SK-N-SH (cell line): ENCODE data around the gene TMEM164. TPM values are rescaled to one million over a fixed set of nuclear protein-coding genes. Genes with fewer than 3 reads are reported as not detected.

Experiments used
- CTCF ChIA-PET: fragments of 300-600, 350-600 bp; formaldehyde crosslinking; extraction: SDS; loops from one replicate; lab custom pipeline; 2021; lab: Yijun Ruan, JAX
- POLR2A ChIA-PET: fragments of 350-600 bp; sonication (Branson Sonifier 250); formaldehyde crosslinking; extraction: SDS; loops from one replicate; lab custom pipeline; 2020; ENCODE audit warnings: antibody characterized with exemption, inconsistent platforms; lab: Yijun Ruan, JAX
- DNase-seq: peaks from one replicate; pipeline ENCODE4 v3.0.0; 2012
- H2AFZ ChIP-seq: fragments of 200-600 bp; sonication (generic); 2 replicates; pipeline ENCODE4 v1.8.1; 2016; ENCODE audit warnings: antibody characterized with exemption, mild to moderate bottlenecking, low read depth
- H3F3A ChIP-seq: fragments of 200-600 bp; sonication (generic); replicated peaks from 2 replicates; pipeline ENCODE3; 2016; ENCODE audit warnings: antibody characterized with exemption, mild to moderate bottlenecking; ENCODE audit not compliant: insufficient read depth
- H3K27ac ChIP-seq, 2 experiments: fragments of 200-500 bp in 1 of 2; fragments of 200-600 bp in 1 of 2; sonication (Bioruptor generic) in 1 of 2; sonication (generic), shearing (Covaris generic) in 1 of 2; 2 replicates each; pipeline versions ENCODE4 v1.5.1 to v1.6.1; 2014 to 2016; ENCODE audit warnings: low read depth in 2 of 2, inconsistent platforms in 1 of 2, low read length in 1 of 2, mild to moderate bottlenecking in 1 of 2, mixed read lengths in 1 of 2
- H3K27me3 ChIP-seq: fragments of 200-600 bp; sonication (generic), shearing (Covaris generic); 2 replicates; pipeline ENCODE4 v1.6.1; 2016; ENCODE audit warnings: mixed run types; ENCODE audit not compliant: insufficient read depth
- H3K36me3 ChIP-seq, 2 experiments: fragments of 200-500 bp in 1 of 2; fragments of 200-600 bp in 1 of 2; sonication (Bioruptor generic) in 1 of 2; sonication (generic) in 1 of 2; replicated peaks in 1 of 2; 2 replicates each; pipeline versions ENCODE3 to v1.5.1; 2014 to 2016; ENCODE audit warnings: low read length in 1 of 2, mild to moderate bottlenecking in 1 of 2; ENCODE audit not compliant: insufficient read depth in 2 of 2, control insufficient read depth in 1 of 2
- H3K4me1 ChIP-seq, 2 experiments: fragments of 200-500 bp in 1 of 2; fragments of 200-600 bp in 1 of 2; sonication (Bioruptor generic) in 1 of 2; sonication (generic), shearing (Covaris generic) in 1 of 2; 2 replicates each; pipeline versions ENCODE4 v1.5.1 to v1.6.1; 2014 to 2016; ENCODE audit warnings: low read depth in 1 of 2, low read length in 1 of 2, mixed run types in 1 of 2; ENCODE audit not compliant: insufficient read depth in 2 of 2, control insufficient read depth in 1 of 2
- H3K4me2 ChIP-seq: fragments of 200-600 bp; sonication (generic), shearing (Covaris generic); 2 replicates; pipeline ENCODE4 v1.6.1; 2017; ENCODE audit warnings: mixed run types
- H3K4me3 ChIP-seq, 2 experiments: fragments of 200-500 bp in 1 of 2; fragments of 200-600 bp in 1 of 2; sonication (Bioruptor generic) in 1 of 2; sonication (generic), shearing (Covaris generic) in 1 of 2; 2 replicates each; pipeline versions ENCODE4 v1.5.1 to v1.8.1; 2014 to 2016; ENCODE audit warnings: low read depth in 2 of 2, inconsistent platforms in 1 of 2, low read length in 1 of 2, mild to moderate bottlenecking in 1 of 2, mixed read lengths in 1 of 2, moderate library complexity in 1 of 2
- H3K79me2 ChIP-seq: fragments of 200-600 bp; sonication (generic); 2 replicates; pipeline ENCODE4 v1.8.1; 2017; ENCODE audit warnings: mild to moderate bottlenecking; ENCODE audit not compliant: insufficient read depth
- H3K9ac ChIP-seq: fragments of 200-600 bp; sonication (generic); 2 replicates; pipeline ENCODE4 v1.6.1; 2017; ENCODE audit warnings: mixed run types
- H3K9me2 ChIP-seq: fragments of 200-600 bp; sonication (generic); 2 replicates; pipeline ENCODE4 v1.6.1; 2017; ENCODE audit warnings: mixed run types
- H3K9me3 ChIP-seq: fragments of 200-600 bp; sonication (generic); 2 replicates; pipeline ENCODE4 v1.6.1; 2017; ENCODE audit warnings: mixed run types, mild to moderate bottlenecking, moderate library complexity
- H4K20me1 ChIP-seq: fragments of 200-600 bp; sonication (generic); 2 replicates; pipeline ENCODE4 v1.6.1; 2017; ENCODE audit warnings: mild to moderate bottlenecking, mixed run types; ENCODE audit not compliant: insufficient read depth
- CHD2 ChIP-seq: fragments of 150-350 bp; IDR thresholded peaks from 2 replicates; pipeline ENCODE4 v1.6.1; 2018; ENCODE audit warnings: low read length; ENCODE audit not compliant: partially characterized antibody
- ELF1 ChIP-seq: IDR thresholded peaks from 2 replicates; pipeline ENCODE4 v1.4.0; 2012
- EP300 ChIP-seq, 2 experiments: IDR thresholded peaks; 2 replicates each; pipeline versions ENCODE4 v1.4.0 to v1.6.1; 2012; ENCODE audit warnings: borderline replicate concordance in 1 of 2, low read depth in 1 of 2, low read length in 1 of 2
- EZH2phosphoT487 ChIP-seq: fragments of 200-600 bp; sonication (generic); IDR thresholded peaks from 2 replicates; pipeline ENCODE4 v1.6.1; 2017; ENCODE audit warnings: low read depth, mixed run types, mild to moderate bottlenecking, antibody characterized with exemption, moderate library complexity, borderline replicate concordance
- FOXM1 ChIP-seq: IDR thresholded peaks from 2 replicates; pipeline ENCODE4 v1.4.0; 2012; ENCODE audit warnings: low read depth, mild to moderate bottlenecking
- GABPA ChIP-seq: IDR thresholded peaks from 2 replicates; pipeline ENCODE4 v1.4.0; 2012; ENCODE audit warnings: low read depth, mild to moderate bottlenecking
- JUND ChIP-seq: IDR thresholded peaks from 2 replicates; pipeline ENCODE4 v1.4.0; 2012
- MAX ChIP-seq: IDR thresholded peaks from 2 replicates; pipeline ENCODE4 v1.4.0; 2012; ENCODE audit warnings: low read depth
- NRF1 ChIP-seq: IDR thresholded peaks from 2 replicates; pipeline ENCODE4 v1.6.1; 2012; ENCODE audit warnings: low read depth, mild to moderate bottlenecking, low read length
- POLR2AphosphoS5 ChIP-seq: IDR thresholded peaks from 2 replicates; pipeline ENCODE4 v1.6.1; 2012; ENCODE audit warnings: low read depth, low read length
- RCOR1 ChIP-seq: fragments of 150-350 bp; IDR thresholded peaks from 2 replicates; pipeline ENCODE4 v1.6.1; 2017; ENCODE audit warnings: antibody characterized with exemption, low read length
- RXRA ChIP-seq: IDR thresholded peaks from 2 replicates; pipeline ENCODE4 v1.4.0; 2012; ENCODE audit warnings: low read depth, mild to moderate bottlenecking, borderline replicate concordance
- USF2 ChIP-seq: fragments of 150-350 bp; IDR thresholded peaks from 2 replicates; pipeline ENCODE4 v1.6.1; 2017; ENCODE audit warnings: antibody characterized with exemption, low read length, low read depth, borderline replicate concordance
- WGBS: methylation state at CpG from one replicate; pipeline ENCODE4 v1.1.6; 2017; ENCODE audit warnings: low lambda C conversion rate; 5-methylcytosine and 5-hydroxymethylcytosine counted together
- polyA plus RNA-seq, 3 experiments: library from polyadenylated mRNA; depleted of rRNA; stranded (reverse); fragments of >200 nt; gene quantifications; 2 replicates each; pipeline ENCODE4 v1.2.3, GENCODE V29; 2012

The TMEM164 gene
- polyA plus RNA-seq, 1 of the 3 experiments (the other 2 are of a cell fraction) = 11.9 TPM

- no peak for TF ChIP-seq RXRA
- no peak for TF ChIP-seq JUND
These were observed 154.5 kb downstream of the TMEM164 start (continued) for GRCh38 chrX:110157444-110157843.

GRCh38 chrX:110159235-110159634 is 156.3 kb downstream of the TMEM164 start:
- Histone ChIP-seq H2AFZ (no peak overlapping the region), H3K9me3 (no peaks in the 10 kb centered on the region), H3K4me1 (no peaks in the 10 kb centered on the region), H4K20me1 (no peaks in the 10 kb centered on the region), H3K4me3 (no peak overlapping the region), H3K9me2 (no peaks in the 10 kb centered on the region), H3K4me2 (no peak overlapping the region), H3K79me2 (no peaks in the 10 kb centered on the region), H3K27me3 (no peaks in the 10 kb centered on the region), H3K36me3 (no peaks in the 10 kb centered on the region), H3K27ac (no peak overlapping the region), H3F3A (no peaks in the 10 kb centered on the region), H3K9ac (no peak overlapping the region)
- ChIA-PET POLR2A (no interaction called here), CTCF (interaction anchor here (0.6 to 19.4 kb wide), 7 partner anchors 10 to 972 kb away, joined by 3 to 315 read pairs (median 4); no protein-coding TSS in a partner anchor)
- no peak for DNase-seq
- 53% methylated on average over 7 of the region's 7 CpGs for WGBS
- TF ChIP-seq FOXM1 = no peak

GRCh38 chrX:110159865-110160264 is 157.0 kb downstream of the TMEM164 start:
- POLR2A ChIA-PET = no interaction called here
- DNase-seq = no peak
- Histone ChIP-seq H4K20me1 (no peaks in the 10 kb centered on the region), H3K79me2 (no peaks in the 10 kb centered on the region), H3K36me3 (no peaks in the 10 kb centered on the region), H3F3A (no peaks in the 10 kb centered on the region), H3K9me3 (no peaks in the 10 kb centered on the region), H3K4me2 (no peak overlapping the region), H3K27ac (no peak overlapping the region), H3K9ac (no peak overlapping the region), H3K4me3 (no peak overlapping the region), H2AFZ (no peak overlapping the region), H3K9me2 (no peaks in the 10 kb centered on the region), H3K4me1 (no peaks in the 10 kb centered on the region), H3K27me3 (no peaks in the 10 kb centered on the region)
- WGBS = 23% methylated on average over 2 of the region's 2 CpGs
- TF ChIP-seq MAX (no peak), RXRA (no peak), EZH2phosphoT487 (no peak), USF2 (no peak), POLR2AphosphoS5 (no peak), FOXM1 (no peak), ELF1 (no peak), RCOR1 (no peak), CHD2 (no peak), EP300 (IDR thresholded peaks at IDR 0.05; ENCODE audit: borderline replicate concordance in 1 of 2, low read depth in 1 of 2, low read length in 1 of 2) (no peak), NRF1 (no peak), GABPA (no peak)
- CTCF ChIA-PET = interaction anchor here (0.8 to 19.4 kb wide), 16 partner anchors 9 to 272 kb away, joined by 3 to 315 read pairs (median 4); partner anchors contain the start of gene AMMECR1
